IPS DF 6.9 (cell line): ENCODE results near the gene MMP8.

Experiments
- DNase-seq: peaks from one replicate; pipeline ENCODE4 v3.0.0-alpha.2; 2013; ENCODE audit warnings: low read depth, low spot score
- H3K27ac ChIP-seq: one replicate; pipeline ENCODE4 v1.5.1; 2013; ENCODE audit warnings: low read length, control low read depth
- H3K27me3 ChIP-seq: 2 replicates; pipeline ENCODE4 v1.6.1; 2013; ENCODE audit warnings: mild to moderate bottlenecking, low read length; ENCODE audit not compliant: control insufficient read depth, insufficient read depth
- H3K36me3 ChIP-seq: 2 replicates; pipeline ENCODE4 v1.6.1; 2013; ENCODE audit warnings: low read length; ENCODE audit not compliant: control insufficient read depth, insufficient read depth
- H3K4me1 ChIP-seq: 2 replicates; pipeline ENCODE4 v1.6.1; 2013; ENCODE audit warnings: low read length; ENCODE audit not compliant: control insufficient read depth, insufficient read depth
- H3K4me3 ChIP-seq: 2 replicates; pipeline ENCODE4 v1.5.1; 2013; ENCODE audit warnings: mild to moderate bottlenecking, low read length
- H3K9me3 ChIP-seq: 2 replicates; pipeline ENCODE4 v1.6.1; 2013; ENCODE audit warnings: low read length, inconsistent platforms; ENCODE audit not compliant: control insufficient read depth, insufficient read depth
- WGBS: extraction: QIAGEN DNeasy Blood & Tissue Kit; methylation state at CpG from one replicate; pipeline ENCODE4 v1.1.7; 2013; ENCODE audit warnings: mixed read lengths, missing lambda C conversion rate; ENCODE audit not compliant: insufficient read length, insufficient coverage; 5-methylcytosine and 5-hydroxymethylcytosine counted together

The MMP8 gene

GRCh38 chr11:102685754-102686153, 39.0 kb downstream of the MMP8 start:
- no CpG with 5 or more reads among the region's 2 CpGs for WGBS

GRCh38 chr11:102685338-102685737, 39.4 kb downstream of the MMP8 start:
- Histone ChIP-seq H3K27me3 (no peaks in the 10 kb centered on the region), H3K36me3 (no peaks in the 10 kb centered on the region), H3K4me3 (no peak overlapping the region), H3K27ac (no peak overlapping the region), H3K4me1 (no peaks in the 10 kb centered on the region; the same call in 1 of the 2 replicates), H3K9me3 (no peaks in the 10 kb centered on the region)
- no CpG with 5 or more reads among the region's 3 CpGs for WGBS
- DNase-seq, result no peak

More at GRCh38 chr11:102685754-102686153, 39.0 kb downstream of the MMP8 start:
- H3K4me1 ChIP-seq, result no peaks in the 10 kb centered on the region; the same call in 1 of the 2 replicates
- no peak for DNase-seq
- no peak overlapping the region for H3K27ac ChIP-seq
- no peaks in the 10 kb centered on the region for H3K27me3 ChIP-seq
- H3K9me3 ChIP-seq, result no peaks in the 10 kb centered on the region
- H3K4me3 ChIP-seq, result no peak overlapping the region
- H3K36me3 ChIP-seq, result no peaks in the 10 kb centered on the region

DNA sequence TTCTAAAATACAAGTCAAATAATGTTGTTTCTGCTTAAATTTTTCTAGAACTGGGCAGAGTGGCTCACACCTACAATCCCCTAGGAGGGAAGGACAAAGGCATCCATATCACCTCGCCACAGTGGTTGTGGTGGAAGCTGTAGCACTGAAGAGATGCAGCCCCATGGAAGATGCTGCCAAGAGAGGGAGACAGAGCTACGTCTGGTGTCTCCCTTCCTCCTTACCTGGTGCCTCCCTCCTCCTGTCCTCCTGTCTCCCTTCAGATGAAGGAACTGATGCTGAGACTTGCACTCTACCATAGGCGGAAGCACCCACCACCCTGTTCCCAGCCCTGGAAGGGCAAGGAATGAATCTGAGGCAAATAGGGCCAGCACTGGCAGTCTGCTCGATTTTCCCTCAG, 41.5 kb downstream of the MMP8 start:
- Histone ChIP-seq H3K27ac (no peak overlapping the region), H3K27me3 (no peaks in the 10 kb centered on the region), H3K9me3 (no peaks in the 10 kb centered on the region), H3K36me3 (no peaks in the 10 kb centered on the region), H3K4me1 (no peaks in the 10 kb centered on the region; the same call in 1 of the 2 replicates), H3K4me3 (no peak overlapping the region)
- no peak for DNase-seq
- WGBS, result no CpG with 5 or more reads among the region's 4 CpGs

DNA sequence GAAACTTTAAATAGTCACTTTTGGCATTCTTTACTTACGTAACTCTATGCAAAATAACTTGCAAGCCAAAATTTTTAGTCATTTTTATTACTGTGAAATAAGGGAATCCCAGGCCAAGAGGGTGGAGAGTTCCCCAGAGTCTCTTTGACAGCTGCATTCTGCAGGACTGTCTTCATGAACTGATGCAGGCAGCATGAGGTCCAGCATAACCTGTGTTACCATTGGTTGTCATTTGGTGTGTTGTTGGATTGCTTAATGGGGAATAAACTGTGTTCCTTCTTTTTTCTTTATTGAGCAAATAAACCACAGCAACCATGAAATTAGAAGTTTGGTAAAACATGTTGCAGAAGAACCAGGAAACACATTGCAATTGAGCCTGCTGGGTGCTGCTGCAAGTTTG, 43.8 kb downstream of the MMP8 start:
- Histone ChIP-seq H3K27me3 (no peaks in the 10 kb centered on the region), H3K9me3 (no peaks in the 10 kb centered on the region), H3K4me3 (no peak overlapping the region), H3K4me1 (no peaks in the 10 kb centered on the region; the same call in 1 of the 2 replicates), H3K36me3 (no peaks in the 10 kb centered on the region), H3K27ac (no peak overlapping the region)
- DNase-seq, result no peak
- no CpG with 5 or more reads among the region's 1 CpG for WGBS

DNA sequence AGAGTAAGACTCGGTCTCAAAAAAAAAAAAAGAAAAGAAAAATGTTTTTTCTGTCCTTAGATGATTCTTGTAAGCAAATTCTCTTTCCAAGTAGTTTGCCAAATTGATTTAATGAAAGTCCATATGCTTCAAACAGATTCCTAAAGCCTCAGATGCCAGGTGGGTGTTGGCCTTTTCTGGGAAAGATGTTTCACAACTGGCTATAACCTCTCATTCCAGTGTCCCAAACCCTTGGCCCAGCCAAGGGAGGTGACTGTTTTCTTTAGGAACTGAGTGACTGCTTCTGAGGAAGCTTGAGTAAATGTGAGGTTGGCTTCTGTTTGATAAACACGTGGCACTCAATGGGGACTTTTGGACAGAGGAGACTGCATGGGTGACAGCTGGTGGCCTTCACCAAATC, 46.7 kb downstream of the MMP8 start:
- Histone ChIP-seq H3K36me3 (no peaks in the 10 kb centered on the region), H3K9me3 (no peaks in the 10 kb centered on the region), H3K27ac (no peak overlapping the region), H3K4me1 (no peaks in the 10 kb centered on the region), H3K27me3 (no peaks in the 10 kb centered on the region), H3K4me3 (no peak overlapping the region)
- WGBS, result no CpG with 5 or more reads among the region's 2 CpGs
- no peak for DNase-seq

- DNase-seq, result no peak
- Histone ChIP-seq H3K9me3 (no peaks in the 10 kb centered on the region), H3K27me3 (no peaks in the 10 kb centered on the region), H3K27ac (no peak overlapping the region), H3K36me3 (no peaks in the 10 kb centered on the region), H3K4me1 (no peaks in the 10 kb centered on the region), H3K4me3 (no peak overlapping the region)
- no CpG with 5 or more reads among the region's 2 CpGs for WGBS
Observed at GRCh38 chr11:102676084-102676483, 48.7 kb downstream of the MMP8 start.

DNA sequence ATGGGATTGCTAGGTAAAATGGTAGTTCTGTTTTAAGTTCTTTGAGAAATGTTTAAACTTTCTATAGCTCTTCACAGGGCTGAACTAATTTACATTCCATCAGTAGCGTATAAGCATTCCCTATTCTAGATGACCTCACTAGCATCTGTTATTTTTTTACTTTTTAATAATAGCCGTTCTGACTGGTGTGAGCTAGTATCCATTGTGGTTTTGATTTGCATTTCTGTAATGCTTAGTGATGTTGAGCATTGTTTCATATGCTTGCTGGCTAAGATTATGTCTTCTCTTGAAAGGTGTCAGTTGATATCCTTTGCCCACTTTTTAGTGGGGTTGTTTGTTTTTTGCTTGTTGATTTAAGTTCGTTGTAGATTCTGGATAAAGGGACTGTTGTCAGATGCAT, 55.1 kb downstream of the MMP8 start:
- no peak overlapping the region for H3K4me3 ChIP-seq
- no peak overlapping the region for H3K27ac ChIP-seq
- no peaks in the 10 kb centered on the region for H3K36me3 ChIP-seq
- no peaks in the 10 kb centered on the region for H3K27me3 ChIP-seq
- WGBS, result no CpG with 5 or more reads among the region's 3 CpGs
- no peaks in the 10 kb centered on the region; the same call in 1 of the 2 replicates for H3K9me3 ChIP-seq
- DNase-seq, result no peak
- no peaks in the 10 kb centered on the region for H3K4me1 ChIP-seq

GRCh38 chr11:102666331-102666957, 58.3 kb downstream of the MMP8 start:
- Histone ChIP-seq H3K27ac (no peak overlapping the region), H3K4me1 (no peaks in the 10 kb centered on the region), H3K36me3 (no peaks in the 10 kb centered on the region), H3K27me3 (no peaks in the 10 kb centered on the region), H3K9me3 (no peaks in the 10 kb centered on the region; the same call in 1 of the 2 replicates), H3K4me3 (no peak overlapping the region)
- DNase-seq, result no peak
- WGBS, result no CpG with 5 or more reads among the region's 4 CpGs

GRCh38 chr11:102664001-102664752, 60.6 kb downstream of the MMP8 start:
- Histone ChIP-seq H3K27ac (no peak overlapping the region), H3K4me3 (no peak overlapping the region), H3K9me3 (no peaks in the 10 kb centered on the region; the same call in 1 of the 2 replicates), H3K36me3 (no peaks in the 10 kb centered on the region), H3K4me1 (no peaks in the 10 kb centered on the region), H3K27me3 (no peaks in the 10 kb centered on the region)
- no peak for DNase-seq
- no CpG with 5 or more reads among the region's 13 CpGs for WGBS

- no peaks in the 10 kb centered on the region for H3K4me1 ChIP-seq
- DNase-seq, result no peak
Observed at GRCh38 chr11:102662607-102663006, 62.1 kb downstream of the MMP8 start.

More at GRCh38 chr11:102662607-102663006, 62.1 kb downstream of the MMP8 start:
- Histone ChIP-seq H3K27me3 (no peaks in the 10 kb centered on the region), H3K36me3 (no peaks in the 10 kb centered on the region), H3K9me3 (no peaks in the 10 kb centered on the region; the same call in 1 of the 2 replicates), H3K4me3 (no peak overlapping the region), H3K27ac (no peak overlapping the region)
